Effector memory CD8-positive, alpha-beta T cell (primary cell): ENCODE measurements around the gene CDKAL1.
"Not testable (repeated sequence)": the region's sequence is repeated elsewhere in the genome, so short reads cannot be mapped to it uniquely, and the experiment has no call there.

Experiments
- ATAC-seq: fragments of 150-1000 bp; cut with Tn5 transposase; replicated peaks from 2 replicates; pipeline ENCODE4 v1.10.0; 2021; ENCODE audit warnings: mild to moderate bottlenecking, moderate library complexity
- DNase-seq, 3 experiments: peaks; one replicate each; pipeline ENCODE4 v3.0.0; 2021
- H3K27ac Mint-ChIP-seq, 2 donors: one replicate each; pipeline ENCODE4 v1.8.0; 2022; ENCODE audit warnings: mild to moderate bottlenecking in 2 of 2, mixed read lengths in 2 of 2, moderate library complexity in 2 of 2
- H3K27me3 Mint-ChIP-seq, 2 donors: one replicate each; pipeline ENCODE4 v1.8.0; 2022; ENCODE audit warnings: mixed read lengths in 2 of 2
- H3K36me3 Mint-ChIP-seq: one replicate; pipeline ENCODE4 v1.8.0; 2022; ENCODE audit warnings: mild to moderate bottlenecking, moderate library complexity, mixed read lengths; ENCODE audit not compliant: insufficient read depth
- H3K4me1 Mint-ChIP-seq, 2 donors: one replicate each; pipeline ENCODE4 v1.8.0; 2022; ENCODE audit warnings: low read depth in 2 of 2, mixed read lengths in 2 of 2
- H3K4me3 Mint-ChIP-seq, 2 donors: one replicate each; pipeline ENCODE4 v1.8.0; 2022; ENCODE audit warnings: mild to moderate bottlenecking in 2 of 2, mixed read lengths in 2 of 2, moderate library complexity in 2 of 2
- H3K9me3 Mint-ChIP-seq, 2 donors: one replicate each; pipeline ENCODE4 v1.8.0; 2022; ENCODE audit warnings: mixed read lengths in 2 of 2

Gene CDKAL1

GRCh38 chr6:20722455-20722854, 188.2 kb downstream of the CDKAL1 start:
- no peak overlapping the region for H3K4me3 Mint-ChIP-seq
- DNase-seq = no peak
- H3K9me3 Mint-ChIP-seq = no peaks in the 10 kb centered on the region
- no peaks in the 10 kb centered on the region for H3K36me3 Mint-ChIP-seq
- no peaks in the 10 kb centered on the region for H3K27me3 Mint-ChIP-seq
- peaks cover 16 to 19% of the 10 kb centered on the region in 2 donors for H3K4me1 Mint-ChIP-seq
- no peak for ATAC-seq
- peak overlapping the region in 1 of 2 donors; percentile 52 for H3K27ac Mint-ChIP-seq

- ATAC-seq (no peak), DNase-seq (no peak)
- H3K27me3 Mint-ChIP-seq = no peaks in the 10 kb centered on the region
- H3K9me3 Mint-ChIP-seq = no peaks in the 10 kb centered on the region
- H3K4me1 Mint-ChIP-seq = peaks cover 15 to 19% of the 10 kb centered on the region in 2 donors
- no peak overlapping the region for H3K4me3 Mint-ChIP-seq
- H3K36me3 Mint-ChIP-seq = no peaks in the 10 kb centered on the region
- no peak overlapping the region for H3K27ac Mint-ChIP-seq
Measured at GRCh38 chr6:20723236-20723635, 189.0 kb downstream of the CDKAL1 start.

- no peak for ATAC-seq
- Mint-ChIP-seq H3K27me3 (no peaks in the 10 kb centered on the region), H3K4me1 (peaks cover 14 to 18% of the 10 kb centered on the region in 2 donors), H3K9me3 (no peaks in the 10 kb centered on the region), H3K36me3 (no peaks in the 10 kb centered on the region), H3K27ac (no peak overlapping the region), H3K4me3 (no peak overlapping the region)
- no peak for DNase-seq
Measured at GRCh38 chr6:20724443-20725190, 190.4 kb downstream of the CDKAL1 start.

- not testable (repeated sequence) for ATAC-seq, H3K9me3 Mint-ChIP-seq, H3K27ac Mint-ChIP-seq, DNase-seq, H3K27me3 Mint-ChIP-seq, H3K36me3 Mint-ChIP-seq, H3K4me3 Mint-ChIP-seq
- H3K4me1 Mint-ChIP-seq = peaks cover 13 to 14% of the 10 kb centered on the region in 2 donors
Measured at GRCh38 chr6:20725235-20725634, 191.0 kb downstream of the CDKAL1 start.

- no peak for ATAC-seq
- peaks cover 7 to 13% of the 10 kb centered on the region in 2 donors for H3K4me1 Mint-ChIP-seq
- DNase-seq = no peak
- no peaks in the 10 kb centered on the region for H3K9me3 Mint-ChIP-seq
- H3K4me3 Mint-ChIP-seq = no peak overlapping the region
- H3K27me3 Mint-ChIP-seq = no peaks in the 10 kb centered on the region
- no peaks in the 10 kb centered on the region for H3K36me3 Mint-ChIP-seq
- H3K27ac Mint-ChIP-seq = no peak overlapping the region
Measured at GRCh38 chr6:20729086-20729485, 194.8 kb downstream of the CDKAL1 start.

- H3K4me3 Mint-ChIP-seq, H3K9me3 Mint-ChIP-seq, ATAC-seq, DNase-seq, H3K27ac Mint-ChIP-seq, H3K36me3 Mint-ChIP-seq, H3K27me3 Mint-ChIP-seq: not testable (repeated sequence)
- peaks cover 4 to 17% of the 10 kb centered on the region in 2 donors for H3K4me1 Mint-ChIP-seq
Measured at GRCh38 chr6:20732362-20732761, 198.1 kb downstream of the CDKAL1 start.

- no peak overlapping the region for H3K27ac Mint-ChIP-seq
- DNase-seq = no peak
- ATAC-seq = no peak
- H3K36me3 Mint-ChIP-seq = no peaks in the 10 kb centered on the region
- peaks cover 4 to 17% of the 10 kb centered on the region in 2 donors for H3K4me1 Mint-ChIP-seq
- no peak overlapping the region for H3K4me3 Mint-ChIP-seq
- no peaks in the 10 kb centered on the region for H3K27me3 Mint-ChIP-seq
- no peaks in the 10 kb centered on the region for H3K9me3 Mint-ChIP-seq
Measured at GRCh38 chr6:20732896-20733295, 198.6 kb downstream of the CDKAL1 start.

GRCh38 chr6:20737912-20738311, 203.7 kb downstream of the CDKAL1 start:
- no peak overlapping the region for H3K27ac Mint-ChIP-seq
- peaks cover 0 to 4% of the 10 kb centered on the region in 2 donors for H3K4me1 Mint-ChIP-seq
- no peaks in the 10 kb centered on the region for H3K27me3 Mint-ChIP-seq
- H3K9me3 Mint-ChIP-seq = peaks cover 0 to 3% of the 10 kb centered on the region in 2 donors
- ATAC-seq = no peak
- no peak overlapping the region for H3K4me3 Mint-ChIP-seq
- DNase-seq = no peak
- H3K36me3 Mint-ChIP-seq = no peaks in the 10 kb centered on the region

- Mint-ChIP-seq H3K9me3 (peaks cover 0 to 3% of the 10 kb centered on the region in 2 donors), H3K4me3 (no peak overlapping the region), H3K4me1 (peaks cover 0 to 8% of the 10 kb centered on the region in 2 donors), H3K27ac (no peak overlapping the region), H3K27me3 (no peaks in the 10 kb centered on the region), H3K36me3 (no peaks in the 10 kb centered on the region)
- ATAC-seq (no peak), DNase-seq (no peak)
Measured at GRCh38 chr6:20740088-20740487, 205.8 kb downstream of the CDKAL1 start.

GRCh38 chr6:20740727-20741126, 206.5 kb downstream of the CDKAL1 start:
- Mint-ChIP-seq H3K36me3 (no peaks in the 10 kb centered on the region), H3K27ac (no peak overlapping the region), H3K27me3 (no peaks in the 10 kb centered on the region), H3K4me3 (no peak overlapping the region), H3K9me3 (peaks cover 0 to 3% of the 10 kb centered on the region in 2 donors), H3K4me1 (peaks cover 0 to 12% of the 10 kb centered on the region in 2 donors)
- DNase-seq (no peak), ATAC-seq (no peak)

- no peak for ATAC-seq
- Mint-ChIP-seq H3K9me3 (peaks cover 0 to 3% of the 10 kb centered on the region in 2 donors), H3K27ac (peak overlapping the region in 1 of 2 donors; percentile 25), H3K4me1 (peaks cover 0 to 11% of the 10 kb centered on the region in 2 donors), H3K27me3 (no peaks in the 10 kb centered on the region), H3K36me3 (no peaks in the 10 kb centered on the region), H3K4me3 (no peak overlapping the region)
- no peak for DNase-seq
Measured at GRCh38 chr6:20741490-20741889, 207.2 kb downstream of the CDKAL1 start.

GRCh38 chr6:20744911-20745557, 210.8 kb downstream of the CDKAL1 start:
- ATAC-seq = no peak
- H3K9me3 Mint-ChIP-seq = peaks cover 0 to 3% of the 10 kb centered on the region in 2 donors
- H3K4me3 Mint-ChIP-seq = no peak overlapping the region
- peaks cover 4 to 25% of the 10 kb centered on the region in 2 donors for H3K4me1 Mint-ChIP-seq
- no peaks in the 10 kb centered on the region for H3K36me3 Mint-ChIP-seq
- no peak overlapping the region for H3K27ac Mint-ChIP-seq
- H3K27me3 Mint-ChIP-seq = no peaks in the 10 kb centered on the region
- DNase-seq = no peak

GRCh38 chr6:20746024-20746423, 211.8 kb downstream of the CDKAL1 start:
- Mint-ChIP-seq H3K27ac (no peak overlapping the region), H3K4me3 (no peak overlapping the region), H3K4me1 (peaks cover 4 to 25% of the 10 kb centered on the region in 2 donors), H3K36me3 (no peaks in the 10 kb centered on the region), H3K27me3 (no peaks in the 10 kb centered on the region), H3K9me3 (peaks cover 0 to 3% of the 10 kb centered on the region in 2 donors)
- ATAC-seq (no peak), DNase-seq (no peak)
